Naive thymus-derived CD8-positive, alpha-beta T cell (primary cell): ENCODE results near the gene SLC2A13. TPM values are rescaled to one million over a fixed set of nuclear protein-coding genes. Genes with fewer than 3 reads are reported as not detected.

ENCODE experiments used
- ATAC-seq, 2 donors: fragments of 150-1000 bp; cut with Tn5 transposase in 1 of 2; sonication (Bioruptor Pico), chemical (Tn5 transposase) in 1 of 2; 1 replicate in 1 of 2; 2 replicates in 1 of 2; pipeline ENCODE4 v1.10.0; 2021; ENCODE audit warnings: mild to moderate bottlenecking in 2 of 2, moderate library complexity in 2 of 2
- POLR2A ChIA-PET: fragments of 350-600 bp; sonication (Branson Sonifier 250); formaldehyde crosslinking; loops from one replicate; lab custom pipeline; 2021; ENCODE audit warnings: antibody characterized with exemption; lab: Charles Lee
- DNase-seq, 10 donors: peaks; one replicate each; pipeline versions ENCODE4 v3.0.0 to v3.0.0-alpha.2; 2020 to 2022
- H3K27ac Mint-ChIP-seq, 10 donors: one replicate each; pipeline ENCODE4 v1.8.0; 2020 to 2022; ENCODE audit warnings: mild to moderate bottlenecking in 10 of 10, mixed read lengths in 10 of 10, moderate library complexity in 4 of 10, inconsistent platforms in 1 of 10
- H3K27me3 Mint-ChIP-seq, 5 donors: one replicate each; pipeline ENCODE4 v1.8.0; 2021 to 2022; ENCODE audit warnings: mixed read lengths in 5 of 5
- H3K36me3 Mint-ChIP-seq, 3 donors: one replicate each; pipeline ENCODE4 v1.8.0; 2020 to 2022; ENCODE audit warnings: mixed read lengths in 3 of 3, mild to moderate bottlenecking in 2 of 3, inconsistent platforms in 1 of 3
- H3K4me1 Mint-ChIP-seq, 4 donors: one replicate each; pipeline ENCODE4 v1.8.0; 2021 to 2022; ENCODE audit warnings: mixed read lengths in 4 of 4
- H3K4me3 Mint-ChIP-seq, 10 donors: one replicate each; pipeline ENCODE4 v1.8.0; 2020 to 2022; ENCODE audit warnings: mild to moderate bottlenecking in 10 of 10, mixed read lengths in 10 of 10, moderate library complexity in 6 of 10, inconsistent platforms in 1 of 10
- H3K9me3 Mint-ChIP-seq, 9 donors: one replicate each; pipeline ENCODE4 v1.8.0; 2020 to 2022; ENCODE audit warnings: mixed read lengths in 9 of 9, mild to moderate bottlenecking in 3 of 9, inconsistent platforms in 1 of 9, moderate library complexity in 1 of 9
- polyA plus RNA-seq, 3 donors: library from polyadenylated mRNA; unstranded; fragments of 300-500 nt; fragmentation: Illumina TruSeq; gene quantifications; one replicate each; pipeline ENCODE4 v1.2.3, GENCODE V29; 2021
- total RNA-seq, 8 experiments: library from RNA in 2 of 8; stranded (reverse) in 2 of 8; gene quantifications; one replicate each; pipeline ENCODE4 v1.2.3 and lab custom pipeline; 2021 to 2026

The SLC2A13 gene
- total and polyA plus RNA-seq, 5 experiments from 2014 or later, result 1.4 to 7.6 (median 1.6) TPM

DNA sequence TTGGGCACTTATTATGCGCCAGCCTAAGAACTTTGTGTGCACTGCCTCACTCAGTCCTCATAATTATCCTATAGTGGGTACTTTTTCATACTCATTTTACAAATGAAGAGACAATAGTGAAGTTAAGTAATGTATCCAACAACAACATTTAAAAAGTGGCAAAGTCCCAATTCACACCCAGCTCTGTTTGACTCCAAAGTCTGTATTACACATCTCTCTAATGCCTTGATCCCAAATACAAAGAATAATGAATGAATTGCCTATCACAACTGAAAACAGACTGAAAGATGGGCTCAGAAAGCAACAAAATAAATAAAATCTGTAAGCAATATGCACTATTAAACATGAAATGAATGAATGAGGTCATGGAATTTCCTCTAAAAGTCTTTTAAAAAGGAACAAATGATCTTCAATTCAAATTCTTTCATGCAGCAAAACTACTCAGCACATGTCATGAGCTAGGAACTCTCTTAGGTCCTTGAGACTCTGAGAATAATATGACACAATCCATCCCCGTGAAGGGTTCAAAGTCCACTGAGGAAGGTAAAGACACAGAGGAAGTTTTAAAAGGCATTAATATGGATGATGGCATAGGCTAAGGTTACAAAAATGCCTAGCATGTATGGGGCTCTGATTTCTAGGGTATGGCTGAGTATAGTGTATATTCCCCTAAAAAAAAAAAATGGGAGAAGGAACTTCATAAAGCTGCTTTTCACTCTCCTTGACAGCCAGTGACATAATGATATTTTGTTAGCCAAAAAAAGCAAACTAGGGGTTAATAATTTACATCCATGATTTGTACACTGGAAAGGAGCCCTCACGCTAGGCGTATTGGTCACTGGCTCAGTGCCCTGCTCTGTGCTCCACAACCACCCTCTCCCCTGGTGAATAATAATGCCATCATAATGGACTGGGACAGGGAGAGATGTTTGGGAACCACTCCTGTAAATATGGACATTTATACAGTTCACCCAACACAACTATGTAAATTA, 103.4 kb downstream of the SLC2A13 start:
- no peaks in the 10 kb centered on the region for H3K27me3 Mint-ChIP-seq
- H3K9me3 Mint-ChIP-seq, result peaks cover 0 to 38% (median 29%) of the 10 kb centered on the region in 9 donors
- POLR2A ChIA-PET, result no interaction called here
- H3K36me3 Mint-ChIP-seq, result peaks cover 9 to 31% (median 28%) of the 10 kb centered on the region in 3 donors
- DNase-seq (no peak), ATAC-seq (no peak)
- H3K4me1 Mint-ChIP-seq, result no peaks in the 10 kb centered on the region
- H3K27ac Mint-ChIP-seq, result no peak overlapping the region
- no peak overlapping the region for H3K4me3 Mint-ChIP-seq

DNA sequence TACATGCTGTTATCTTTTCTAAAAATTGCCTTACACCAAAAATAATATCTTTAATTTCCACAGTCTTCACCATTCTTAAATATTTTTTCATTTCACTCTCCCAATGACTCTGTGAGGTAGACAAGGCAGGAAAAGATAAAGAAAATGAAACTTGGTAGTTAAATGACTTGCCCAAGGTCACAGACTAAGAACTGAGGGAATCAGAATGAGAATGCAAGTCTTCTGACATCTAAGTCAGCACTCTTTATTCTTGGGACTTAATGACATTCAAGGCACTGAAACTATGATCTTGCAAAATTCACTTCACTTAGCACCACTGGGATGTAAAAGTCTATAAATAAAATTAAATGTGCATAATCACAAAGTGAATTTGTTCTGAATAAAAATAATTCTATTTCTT, 104.5 kb downstream of the SLC2A13 start:
- DNase-seq (no peak), ATAC-seq (no peak)
- H3K4me3 Mint-ChIP-seq, result no peak overlapping the region
- H3K9me3 Mint-ChIP-seq, result peaks cover 0 to 47% (median 37%) of the 10 kb centered on the region in 9 donors
- no peak overlapping the region for H3K27ac Mint-ChIP-seq
- POLR2A ChIA-PET, result no interaction called here
- no peaks in the 10 kb centered on the region for H3K4me1 Mint-ChIP-seq
- no peaks in the 10 kb centered on the region for H3K27me3 Mint-ChIP-seq
- peaks cover 12 to 41% (median 34%) of the 10 kb centered on the region in 3 donors for H3K36me3 Mint-ChIP-seq

DNA sequence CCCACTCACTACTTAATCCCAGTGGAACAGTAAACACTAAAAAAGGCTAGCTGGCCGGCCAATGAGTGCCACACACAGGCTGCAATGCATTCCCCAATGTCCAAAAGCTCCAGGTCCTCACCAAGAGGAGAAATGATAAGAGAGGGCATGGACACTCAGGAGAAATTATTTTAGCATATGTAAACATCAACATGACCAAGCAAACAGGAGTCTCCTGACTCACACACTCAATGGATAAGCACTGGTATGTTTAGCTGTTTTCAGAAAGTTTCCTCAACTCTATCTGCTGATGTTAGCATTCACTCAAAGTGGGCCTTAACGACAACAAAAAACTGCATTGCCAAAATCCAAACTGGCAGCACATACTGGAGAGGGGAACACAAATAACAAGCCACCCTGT, 105.0 kb downstream of the SLC2A13 start:
- no peaks in the 10 kb centered on the region for H3K4me1 Mint-ChIP-seq
- DNase-seq (no peak), ATAC-seq (no peak)
- no peak overlapping the region for H3K27ac Mint-ChIP-seq
- H3K36me3 Mint-ChIP-seq, result peaks cover 12 to 45% (median 37%) of the 10 kb centered on the region in 3 donors
- H3K9me3 Mint-ChIP-seq, result peaks cover 0 to 49% (median 40%) of the 10 kb centered on the region in 9 donors
- H3K27me3 Mint-ChIP-seq, result no peaks in the 10 kb centered on the region
- no peak overlapping the region for H3K4me3 Mint-ChIP-seq
- POLR2A ChIA-PET, result no interaction called here

DNA sequence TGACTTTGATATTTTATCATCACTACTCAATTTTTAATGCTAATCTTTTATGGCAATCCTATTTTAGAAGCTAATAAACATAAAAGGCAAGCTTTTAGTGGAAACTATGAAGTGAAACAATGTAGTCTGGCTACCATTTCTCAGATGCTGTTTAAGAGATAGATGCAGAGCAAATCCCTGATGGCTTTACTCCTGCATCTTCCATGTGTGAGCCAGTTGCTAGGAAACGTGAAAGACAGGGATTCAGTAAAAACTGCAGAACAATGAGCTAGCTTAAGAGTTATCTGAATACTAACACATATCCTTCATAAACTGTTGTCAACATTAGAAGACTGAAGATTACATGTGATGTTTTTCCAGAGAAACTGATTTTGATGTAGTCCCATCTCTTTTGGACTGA, 112.6 kb downstream of the SLC2A13 start:
- Mint-ChIP-seq H3K9me3 (peaks cover 0 to 23% (median 15%) of the 10 kb centered on the region in 9 donors), H3K27me3 (peaks cover 0 to 1% (median 0%) of the 10 kb centered on the region in 5 donors), H3K4me3 (no peak overlapping the region), H3K27ac (no peak overlapping the region), H3K36me3 (peaks cover 5 to 22% (median 16%) of the 10 kb centered on the region in 3 donors), H3K4me1 (peaks cover 1 to 8% (median 6%) of the 10 kb centered on the region in 4 donors)
- ATAC-seq (no peak), DNase-seq (no peak)
- POLR2A ChIA-PET, result no interaction called here

DNA sequence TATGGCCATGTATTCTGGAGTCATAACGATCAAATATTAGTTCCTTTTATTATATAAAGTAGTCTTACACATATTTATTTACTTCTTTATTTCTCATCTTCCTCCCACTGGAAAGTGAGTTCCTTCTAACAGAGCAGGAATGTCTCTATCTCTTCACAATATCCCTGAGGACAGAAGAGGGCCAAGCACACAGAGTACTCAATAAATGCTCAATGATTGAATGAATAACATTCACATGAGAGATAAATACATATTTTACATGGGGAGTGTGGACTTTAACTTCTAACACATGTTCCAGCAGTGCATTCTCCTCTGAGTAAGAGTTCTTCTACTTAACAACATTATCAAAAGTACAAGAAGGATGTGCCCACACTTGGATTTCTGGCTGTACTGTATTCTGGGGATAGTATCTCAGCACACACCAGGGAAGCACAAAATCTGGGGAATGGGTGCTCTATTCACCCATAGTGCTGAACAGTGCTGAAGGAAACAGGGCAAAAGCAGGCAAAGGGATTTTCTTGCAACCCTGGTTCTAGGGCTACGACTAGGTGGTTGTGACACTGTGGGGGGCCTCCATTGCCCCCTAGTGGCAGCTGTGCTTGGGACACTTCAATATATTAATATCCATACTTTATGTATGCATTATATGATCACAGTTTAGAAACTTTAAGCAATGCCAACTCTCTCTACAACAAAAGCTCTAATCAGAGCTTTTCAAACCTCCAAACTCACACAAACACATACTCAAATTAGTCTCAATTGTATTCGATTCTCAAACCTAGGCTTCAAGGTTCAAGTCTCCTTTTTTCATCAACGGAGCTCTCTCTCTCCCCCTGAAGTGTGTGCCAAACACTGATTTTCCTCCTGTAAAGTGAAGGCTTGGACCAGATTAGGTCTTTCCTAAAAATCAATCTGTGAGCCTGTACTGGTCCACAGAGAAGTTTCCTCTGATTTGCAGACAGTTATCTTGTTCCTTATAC, 115.5 kb downstream of the SLC2A13 start:
- H3K4me3 Mint-ChIP-seq, result no peak overlapping the region
- H3K27ac Mint-ChIP-seq, result no peak overlapping the region
- POLR2A ChIA-PET, result no interaction called here
- no peaks in the 10 kb centered on the region for H3K27me3 Mint-ChIP-seq
- DNase-seq (peak in 9 of 10 donors; percentile 11 to 57 (median 45)), ATAC-seq (peak; percentile 70 to 83)
- no peaks in the 10 kb centered on the region for H3K36me3 Mint-ChIP-seq
- H3K4me1 Mint-ChIP-seq, result peaks cover 2 to 8% (median 6%) of the 10 kb centered on the region in 4 donors
- no peaks in the 10 kb centered on the region for H3K9me3 Mint-ChIP-seq

DNA sequence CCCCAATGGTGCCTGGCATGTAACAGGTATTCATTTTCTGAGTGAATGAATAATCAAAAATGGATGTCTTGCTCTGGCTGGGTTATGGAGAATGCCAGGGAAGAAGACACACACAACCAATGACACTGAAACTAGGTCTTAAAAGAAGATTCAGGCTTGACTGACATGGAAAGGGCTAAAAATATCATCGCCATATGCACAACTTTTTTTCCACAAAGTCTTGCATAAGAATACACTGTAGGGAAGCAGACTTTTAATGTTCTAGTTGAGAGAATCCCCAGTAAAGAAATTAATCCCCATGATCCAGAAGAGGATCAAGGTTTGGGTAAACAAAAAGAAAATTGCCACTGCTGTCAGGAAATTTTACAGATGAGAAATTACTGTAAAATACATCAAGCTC, 116.4 kb downstream of the SLC2A13 start:
- ATAC-seq (no peak), DNase-seq (no peak)
- H3K27ac Mint-ChIP-seq, result peak overlapping the region in 1 of 10 donors; percentile 8
- H3K36me3 Mint-ChIP-seq, result no peaks in the 10 kb centered on the region
- H3K4me1 Mint-ChIP-seq, result peaks cover 2 to 8% (median 6%) of the 10 kb centered on the region in 4 donors
- POLR2A ChIA-PET, result no interaction called here
- no peak overlapping the region for H3K4me3 Mint-ChIP-seq
- H3K27me3 Mint-ChIP-seq, result no peaks in the 10 kb centered on the region
- peaks cover 0 to 2% (median 0%) of the 10 kb centered on the region in 9 donors for H3K9me3 Mint-ChIP-seq

DNA sequence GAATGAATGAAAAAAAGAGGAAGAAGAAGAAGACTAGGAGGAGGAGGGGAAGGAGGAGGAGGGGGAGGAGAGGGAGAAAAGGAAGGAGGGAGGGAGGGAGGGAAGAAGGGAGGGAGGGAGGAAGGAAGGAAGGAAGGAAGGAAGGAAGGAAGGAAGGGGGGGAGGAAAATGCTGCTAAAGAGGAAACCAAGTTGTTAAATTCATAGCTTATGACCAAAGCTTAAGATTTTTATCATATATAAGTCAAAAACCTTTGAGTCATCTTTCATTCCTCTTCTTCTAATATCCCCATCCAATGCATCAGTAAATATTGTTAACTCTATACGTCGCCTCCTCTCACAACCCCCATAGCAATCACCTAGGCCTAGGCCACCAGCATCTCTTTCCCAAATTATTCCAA, 117.3 kb downstream of the SLC2A13 start:
- no peak for ATAC-seq
- no peak overlapping the region for H3K27ac Mint-ChIP-seq
- peaks cover 0 to 2% (median 0%) of the 10 kb centered on the region in 9 donors for H3K9me3 Mint-ChIP-seq
- H3K4me1 Mint-ChIP-seq, result peaks cover 2 to 8% (median 6%) of the 10 kb centered on the region in 4 donors
- DNase-seq, result no peak
- H3K27me3 Mint-ChIP-seq, result no peaks in the 10 kb centered on the region
- POLR2A ChIA-PET, result no interaction called here
- no peak overlapping the region for H3K4me3 Mint-ChIP-seq
- no peaks in the 10 kb centered on the region for H3K36me3 Mint-ChIP-seq

DNA sequence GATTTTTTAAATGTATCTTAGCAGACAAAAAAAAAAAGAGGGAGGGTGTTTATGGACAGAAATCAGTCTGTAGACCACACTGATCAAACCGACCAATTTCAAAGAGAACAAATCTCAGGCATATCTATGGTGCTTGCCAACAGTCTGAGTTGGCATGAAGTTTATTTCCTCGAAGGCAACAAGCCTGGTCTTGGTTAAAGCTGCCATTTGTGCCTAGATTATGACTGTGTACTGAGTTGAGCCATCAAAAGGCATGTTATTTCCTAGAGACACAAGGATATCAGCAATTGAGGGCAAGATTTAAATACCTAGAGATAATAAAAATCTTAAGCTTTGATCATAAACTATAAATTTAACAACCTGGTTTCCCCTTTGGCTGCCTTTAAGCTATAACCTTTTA, 119.2 kb downstream of the SLC2A13 start:
- ATAC-seq (no peak), DNase-seq (no peak)
- H3K9me3 Mint-ChIP-seq, result peaks cover 0 to 2% (median 0%) of the 10 kb centered on the region in 9 donors
- no peak overlapping the region for H3K4me3 Mint-ChIP-seq
- peaks cover 2 to 8% (median 6%) of the 10 kb centered on the region in 4 donors for H3K4me1 Mint-ChIP-seq
- H3K27me3 Mint-ChIP-seq, result no peaks in the 10 kb centered on the region
- H3K36me3 Mint-ChIP-seq, result no peaks in the 10 kb centered on the region
- POLR2A ChIA-PET, result no interaction called here
- H3K27ac Mint-ChIP-seq, result no peak overlapping the region

DNA sequence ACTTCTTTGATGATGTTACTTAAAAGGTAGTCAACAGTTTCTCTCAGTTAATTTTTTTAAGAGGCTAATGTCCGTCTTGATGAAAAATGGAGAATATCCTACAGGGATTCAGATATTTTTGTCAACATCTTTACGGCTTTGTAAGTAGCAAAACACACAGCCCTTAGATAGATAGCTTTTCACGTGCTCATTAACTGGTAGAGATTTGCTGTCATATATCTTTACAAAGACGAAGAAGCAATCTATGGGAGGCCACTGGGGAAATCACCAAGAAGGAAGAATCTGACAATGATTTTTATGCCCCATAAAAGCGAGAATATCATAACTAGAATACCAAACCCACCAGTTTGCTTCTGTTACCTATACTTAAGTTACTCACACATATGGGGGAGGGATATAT, 121.2 kb downstream of the SLC2A13 start:
- POLR2A ChIA-PET, result no interaction called here
- H3K9me3 Mint-ChIP-seq, result peaks cover 0 to 2% (median 0%) of the 10 kb centered on the region in 9 donors
- no peaks in the 10 kb centered on the region for H3K27me3 Mint-ChIP-seq
- no peak overlapping the region for H3K27ac Mint-ChIP-seq
- peaks cover 2 to 8% (median 6%) of the 10 kb centered on the region in 4 donors for H3K4me1 Mint-ChIP-seq
- no peaks in the 10 kb centered on the region for H3K36me3 Mint-ChIP-seq
- no peak overlapping the region for H3K4me3 Mint-ChIP-seq
- no peak for ATAC-seq
- DNase-seq, result no peak

DNA sequence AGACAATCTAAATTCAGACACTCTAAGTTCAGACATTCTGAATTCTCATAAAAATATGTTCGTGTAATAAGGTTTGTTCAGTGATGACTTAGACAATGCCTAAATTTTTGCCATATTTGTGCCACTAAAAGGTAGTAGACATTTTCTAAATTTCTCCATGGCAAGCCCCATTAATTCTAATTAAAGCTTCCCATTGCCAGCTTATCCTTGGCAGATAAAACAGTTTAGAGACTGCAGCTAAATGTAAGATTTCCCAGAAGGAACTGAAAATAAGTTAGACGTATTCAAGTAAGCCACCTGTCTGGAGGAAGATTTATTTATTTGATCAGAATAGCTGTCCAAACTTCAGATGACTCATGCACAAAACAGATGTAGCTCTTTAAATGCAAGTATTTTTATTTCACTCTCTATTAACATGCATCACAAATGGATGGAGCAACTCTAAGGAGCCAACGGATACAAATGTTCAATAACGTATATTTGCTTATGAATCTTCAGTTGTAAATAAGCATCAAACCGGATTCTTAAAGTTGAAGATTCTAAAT, 130.4 kb downstream of the SLC2A13 start:
- H3K9me3 Mint-ChIP-seq, result peaks cover 0 to 10% (median 4%) of the 10 kb centered on the region in 9 donors
- peaks cover 0 to 8% (median 5%) of the 10 kb centered on the region in 3 donors for H3K36me3 Mint-ChIP-seq
- POLR2A ChIA-PET, result no interaction called here
- DNase-seq (no peak), ATAC-seq (no peak)
- H3K27me3 Mint-ChIP-seq, result no peaks in the 10 kb centered on the region
- H3K4me3 Mint-ChIP-seq, result no peak overlapping the region
- peaks cover 0 to 6% (median 0%) of the 10 kb centered on the region in 4 donors for H3K4me1 Mint-ChIP-seq
- H3K27ac Mint-ChIP-seq, result no peak overlapping the region

DNA sequence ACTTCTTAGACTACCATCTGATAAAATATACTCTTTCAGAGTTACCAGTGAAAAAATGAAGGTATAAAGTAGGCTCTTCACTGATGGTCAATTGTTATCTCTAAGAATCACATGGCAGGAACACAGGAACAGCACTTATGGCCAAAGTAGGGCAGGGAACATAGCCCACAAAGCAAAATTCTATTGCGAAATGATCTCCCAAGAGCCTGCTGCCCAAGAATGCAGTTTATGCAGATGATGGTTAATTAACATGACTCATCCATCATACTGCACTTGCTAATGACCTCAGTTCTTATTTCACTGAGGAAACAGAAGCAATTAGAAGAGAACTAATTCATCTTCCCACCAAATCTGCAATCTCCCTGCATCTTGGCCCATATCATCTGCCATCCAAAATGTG, 133.8 kb downstream of the SLC2A13 start:
- no peak for DNase-seq
- Mint-ChIP-seq H3K4me1 (peaks cover 0 to 6% (median 0%) of the 10 kb centered on the region in 4 donors), H3K4me3 (no peak overlapping the region), H3K9me3 (peaks cover 0 to 14% (median 6%) of the 10 kb centered on the region in 9 donors), H3K27me3 (no peaks in the 10 kb centered on the region), H3K36me3 (peaks cover 0 to 8% (median 5%) of the 10 kb centered on the region in 3 donors), H3K27ac (no peak overlapping the region)
- ATAC-seq, result no peak
- POLR2A ChIA-PET, result no interaction called here

DNA sequence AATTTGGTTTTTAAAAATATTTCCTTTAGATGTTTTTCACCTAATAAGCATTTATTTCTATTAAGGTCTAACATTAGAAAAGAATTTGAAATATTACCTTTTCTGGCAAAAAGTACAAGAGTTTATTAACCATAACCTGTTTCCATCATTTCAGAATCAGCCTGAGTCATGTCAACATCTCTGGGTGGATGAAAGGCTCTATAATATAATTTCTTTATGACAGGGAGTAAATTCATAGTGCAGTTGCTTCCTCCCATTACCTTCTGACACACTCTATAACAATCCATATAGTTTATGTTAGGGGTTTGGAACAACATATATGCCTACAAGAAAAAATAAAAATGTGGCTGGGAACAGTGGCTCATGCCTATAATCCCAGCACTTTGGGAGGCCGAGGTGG, 134.5 kb downstream of the SLC2A13 start:
- Mint-ChIP-seq H3K9me3 (peaks cover 0 to 14% (median 6%) of the 10 kb centered on the region in 9 donors), H3K4me3 (no peak overlapping the region), H3K36me3 (peaks cover 0 to 8% (median 5%) of the 10 kb centered on the region in 3 donors), H3K4me1 (peaks cover 0 to 6% (median 0%) of the 10 kb centered on the region in 4 donors), H3K27ac (no peak overlapping the region), H3K27me3 (no peaks in the 10 kb centered on the region)
- POLR2A ChIA-PET, result no interaction called here
- no peak for DNase-seq
- ATAC-seq, result no peak
